ENCODE data around the gene NDUFAF2.

DNA sequence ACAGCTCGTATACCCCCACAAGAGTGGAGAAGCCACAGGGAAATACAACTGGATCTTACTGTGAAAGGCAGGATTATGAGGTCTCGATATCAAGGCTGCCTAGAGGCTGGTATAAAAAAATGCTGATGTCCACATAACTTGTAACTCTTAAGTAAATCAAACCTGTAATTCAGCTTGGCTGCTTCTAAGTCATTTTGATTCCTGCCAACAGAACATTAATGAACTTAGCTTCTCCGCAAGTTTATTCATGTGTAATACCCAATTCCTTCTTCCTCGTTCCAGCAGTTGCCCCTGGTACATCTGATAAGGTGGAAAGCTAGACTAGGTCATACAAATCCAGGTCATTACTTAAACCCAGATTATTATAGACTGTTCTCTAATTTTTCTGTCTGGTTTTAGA lies 233.7 kb downstream of the NDUFAF2 start:
- TF ChIP-seq, protein P1, sequence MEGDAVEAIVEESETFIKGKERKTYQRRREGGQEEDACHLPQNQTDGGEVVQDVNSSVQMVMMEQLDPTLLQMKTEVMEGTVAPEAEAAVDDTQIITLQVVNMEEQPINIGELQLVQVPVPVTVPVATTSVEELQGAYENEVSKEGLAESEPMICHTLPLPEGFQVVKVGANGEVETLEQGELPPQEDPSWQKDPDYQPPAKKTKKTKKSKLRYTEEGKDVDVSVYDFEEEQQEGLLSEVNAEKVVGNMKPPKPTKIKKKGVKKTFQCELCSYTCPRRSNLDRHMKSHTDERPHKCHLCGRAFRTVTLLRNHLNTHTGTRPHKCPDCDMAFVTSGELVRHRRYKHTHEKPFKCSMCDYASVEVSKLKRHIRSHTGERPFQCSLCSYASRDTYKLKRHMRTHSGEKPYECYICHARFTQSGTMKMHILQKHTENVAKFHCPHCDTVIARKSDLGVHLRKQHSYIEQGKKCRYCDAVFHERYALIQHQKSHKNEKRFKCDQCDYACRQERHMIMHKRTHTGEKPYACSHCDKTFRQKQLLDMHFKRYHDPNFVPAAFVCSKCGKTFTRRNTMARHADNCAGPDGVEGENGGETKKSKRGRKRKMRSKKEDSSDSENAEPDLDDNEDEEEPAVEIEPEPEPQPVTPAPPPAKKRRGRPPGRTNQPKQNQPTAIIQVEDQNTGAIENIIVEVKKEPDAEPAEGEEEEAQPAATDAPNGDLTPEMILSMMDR (IDR thresholded peaks at IDR 0.05): no peak
- no peak for TF ChIP-seq POLR2A (IDR thresholded peaks at IDR 0.05)

Measured in esophagus squamous epithelium (tissue), 4 donors.